Naive B cell (primary cell): ENCODE measurements around the gene PSRC1. TPM values are rescaled to one million over a fixed set of nuclear protein-coding genes. Genes with fewer than 3 reads are reported as not detected.
"Not testable (repeated sequence)": the region's sequence is repeated elsewhere in the genome, so short reads cannot be mapped to it uniquely, and the experiment has no call there.

ENCODE experiments used
- ATAC-seq, 2 donors: fragments of 150-1000 bp; cut with Tn5 transposase; 2 replicates each; pipeline ENCODE4 v1.10.0; 2021; ENCODE audit warnings: low read depth in 2 of 2, mild to moderate bottlenecking in 2 of 2, moderate library complexity in 2 of 2
- DNase-seq: peaks from one replicate; pipeline ENCODE4 v3.0.0; 2022
- H3K27ac Mint-ChIP-seq, 6 donors: one replicate each; pipeline ENCODE4 v1.8.0; 2020 to 2022; ENCODE audit warnings: mild to moderate bottlenecking in 6 of 6, mixed read lengths in 6 of 6, moderate library complexity in 5 of 6, inconsistent platforms in 2 of 6
- H3K27me3 Mint-ChIP-seq, 3 donors: one replicate each; pipeline ENCODE4 v1.8.0; 2021 to 2022; ENCODE audit warnings: mixed read lengths in 3 of 3, mild to moderate bottlenecking in 1 of 3
- H3K36me3 Mint-ChIP-seq, 2 donors: one replicate each; pipeline ENCODE4 v1.8.0; 2020 to 2022; ENCODE audit warnings: mixed read lengths in 2 of 2, inconsistent platforms in 1 of 2, mild to moderate bottlenecking in 1 of 2
- H3K4me1 Mint-ChIP-seq, 3 donors: one replicate each; pipeline ENCODE4 v1.8.0; 2020 to 2022; ENCODE audit warnings: mixed read lengths in 3 of 3, inconsistent platforms in 1 of 3, mild to moderate bottlenecking in 1 of 3, moderate library complexity in 1 of 3
- H3K4me3 Mint-ChIP-seq, 8 donors: one replicate each; pipeline ENCODE4 v1.8.0; 2020 to 2022; ENCODE audit warnings: mild to moderate bottlenecking in 8 of 8, mixed read lengths in 8 of 8, moderate library complexity in 8 of 8, inconsistent platforms in 2 of 8
- H3K9me3 Mint-ChIP-seq, 7 donors: one replicate each; pipeline ENCODE4 v1.8.0; 2020 to 2022; ENCODE audit warnings: mixed read lengths in 7 of 7, mild to moderate bottlenecking in 5 of 7, inconsistent platforms in 2 of 7, moderate library complexity in 1 of 7
- polyA plus RNA-seq, 6 donors: library from polyadenylated mRNA; unstranded; fragments of 300-500 nt; fragmentation: Illumina TruSeq; gene quantifications; one replicate each; pipeline ENCODE4 v1.2.3, GENCODE V29; 2021; ENCODE audit warnings: low read depth in 6 of 6

Gene PSRC1
- polyA plus RNA-seq, 6 donors from 2014 or later = 0.45 TPM; not detected in 5

DNA sequence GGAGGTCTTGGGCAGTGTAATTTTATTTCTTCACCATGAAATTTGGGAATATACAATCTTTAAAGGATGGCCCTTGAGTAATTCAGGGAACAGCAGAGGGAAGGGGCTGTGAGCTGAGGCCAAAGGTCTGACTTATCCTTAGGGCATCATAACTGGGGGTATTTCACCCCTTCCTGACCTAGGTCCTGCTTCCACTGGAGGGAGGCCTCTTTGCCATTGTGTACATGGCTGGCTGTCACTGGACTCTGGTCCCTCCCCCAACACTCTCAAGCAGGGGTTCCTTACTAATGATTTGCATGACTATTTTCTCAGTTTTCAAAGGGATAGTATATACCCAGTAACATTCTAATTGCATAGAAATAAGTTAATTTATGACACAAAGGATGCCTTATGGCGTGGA is 7.2 kb upstream of the PSRC1 start:
- Mint-ChIP-seq H3K27me3 (peaks cover 0 to 6% (median 0%) of the 10 kb centered on the region in 3 donors), H3K4me3 (no peak overlapping the region), H3K27ac (no peak overlapping the region), H3K36me3 (no peaks in the 10 kb centered on the region), H3K4me1 (peaks cover 18 to 31% (median 25%) of the 10 kb centered on the region in 3 donors), H3K9me3 (no peaks in the 10 kb centered on the region)
- DNase-seq = no peak
- ATAC-seq = no peak

DNA sequence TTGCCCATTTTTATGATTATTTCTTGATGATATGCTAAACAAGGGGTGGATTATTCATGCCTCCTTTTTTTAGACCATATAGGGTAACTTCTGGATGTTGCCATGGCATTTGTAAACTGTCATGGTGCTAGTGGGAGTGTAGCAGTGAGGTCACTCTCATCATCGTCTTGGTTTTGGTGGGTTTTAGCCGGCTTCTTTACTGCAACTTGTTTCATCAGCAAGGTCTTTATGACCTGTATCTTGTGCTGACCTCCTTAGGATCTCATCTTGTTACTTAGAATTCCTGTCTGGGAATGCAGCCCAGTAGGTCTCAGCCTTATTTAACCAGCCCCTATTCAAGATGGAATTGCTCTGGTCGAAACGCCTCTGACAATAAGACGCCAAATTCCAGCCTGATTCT is 3.8 kb upstream of the PSRC1 start:
- Mint-ChIP-seq H3K27ac (peak overlapping the region in 1 of 6 donors; percentile 75), H3K4me1 (peaks cover 9 to 22% (median 19%) of the 10 kb centered on the region in 3 donors), H3K27me3 (peaks cover 0 to 11% (median 7%) of the 10 kb centered on the region in 3 donors)
- ATAC-seq, DNase-seq, H3K9me3 Mint-ChIP-seq, H3K36me3 Mint-ChIP-seq, H3K4me3 Mint-ChIP-seq: not testable (repeated sequence)

- ATAC-seq = peak in 1 of 2 donors; percentile 1
- H3K4me1 Mint-ChIP-seq = peaks cover 5 to 18% (median 14%) of the 10 kb centered on the region in 3 donors
- H3K36me3 Mint-ChIP-seq = no peaks in the 10 kb centered on the region
- H3K9me3 Mint-ChIP-seq = no peaks in the 10 kb centered on the region
- peak overlapping the region in 1 of 6 donors; percentile 20 for H3K27ac Mint-ChIP-seq
- peak overlapping the region; percentile 85 to 99 (median 96) for H3K4me3 Mint-ChIP-seq
- peaks cover 3 to 11% (median 7%) of the 10 kb centered on the region in 3 donors for H3K27me3 Mint-ChIP-seq
- DNase-seq = no peak
Measured at GRCh38 chr1:109283748-109284600, 1.0 kb upstream of the PSRC1 start.

- Mint-ChIP-seq H3K4me3 (peak overlapping the region; percentile 85 to 99 (median 96)), H3K9me3 (no peaks in the 10 kb centered on the region), H3K36me3 (no peaks in the 10 kb centered on the region), H3K27me3 (peaks cover 3 to 7% (median 6%) of the 10 kb centered on the region in 3 donors), H3K27ac (peak overlapping the region in 1 of 6 donors; percentile 51), H3K4me1 (peaks cover 5 to 18% (median 15%) of the 10 kb centered on the region in 3 donors)
- ATAC-seq (no peak), DNase-seq (no peak)
Measured at GRCh38 chr1:109282497-109282951, 421 bp downstream of the PSRC1 start.

GRCh38 chr1:109281680-109282496 is 1.1 kb downstream of the PSRC1 start:
- H3K36me3 Mint-ChIP-seq = no peaks in the 10 kb centered on the region
- H3K4me3 Mint-ChIP-seq = peak overlapping the region; percentile 85 to 99 (median 95)
- DNase-seq (no peak), ATAC-seq (no peak)
- peaks cover 3 to 7% (median 6%) of the 10 kb centered on the region in 3 donors for H3K27me3 Mint-ChIP-seq
- H3K27ac Mint-ChIP-seq = no peak overlapping the region
- H3K4me1 Mint-ChIP-seq = peaks cover 5 to 23% (median 21%) of the 10 kb centered on the region in 3 donors
- H3K9me3 Mint-ChIP-seq = no peaks in the 10 kb centered on the region

- ATAC-seq = no peak
- Mint-ChIP-seq H3K27ac (no peak overlapping the region), H3K36me3 (no peaks in the 10 kb centered on the region), H3K9me3 (no peaks in the 10 kb centered on the region), H3K4me1 (peaks cover 5 to 23% (median 21%) of the 10 kb centered on the region in 3 donors), H3K27me3 (peaks cover 3 to 7% (median 6%) of the 10 kb centered on the region in 3 donors), H3K4me3 (no peak overlapping the region)
- no peak for DNase-seq
Measured at GRCh38 chr1:109280862-109281261, 2.1 kb downstream of the PSRC1 start.

- H3K36me3 Mint-ChIP-seq = no peaks in the 10 kb centered on the region
- no peak for ATAC-seq
- no peak overlapping the region for H3K27ac Mint-ChIP-seq
- H3K9me3 Mint-ChIP-seq = no peaks in the 10 kb centered on the region
- H3K27me3 Mint-ChIP-seq = peaks cover 3 to 14% (median 8%) of the 10 kb centered on the region in 3 donors
- H3K4me1 Mint-ChIP-seq = peaks cover 5 to 23% (median 21%) of the 10 kb centered on the region in 3 donors
- DNase-seq = no peak
- peak overlapping the region in 2 of 8 donors; percentile 52 to 76 for H3K4me3 Mint-ChIP-seq
Measured at GRCh38 chr1:109279615-109280278, 3.2 kb downstream of the PSRC1 start.

DNA sequence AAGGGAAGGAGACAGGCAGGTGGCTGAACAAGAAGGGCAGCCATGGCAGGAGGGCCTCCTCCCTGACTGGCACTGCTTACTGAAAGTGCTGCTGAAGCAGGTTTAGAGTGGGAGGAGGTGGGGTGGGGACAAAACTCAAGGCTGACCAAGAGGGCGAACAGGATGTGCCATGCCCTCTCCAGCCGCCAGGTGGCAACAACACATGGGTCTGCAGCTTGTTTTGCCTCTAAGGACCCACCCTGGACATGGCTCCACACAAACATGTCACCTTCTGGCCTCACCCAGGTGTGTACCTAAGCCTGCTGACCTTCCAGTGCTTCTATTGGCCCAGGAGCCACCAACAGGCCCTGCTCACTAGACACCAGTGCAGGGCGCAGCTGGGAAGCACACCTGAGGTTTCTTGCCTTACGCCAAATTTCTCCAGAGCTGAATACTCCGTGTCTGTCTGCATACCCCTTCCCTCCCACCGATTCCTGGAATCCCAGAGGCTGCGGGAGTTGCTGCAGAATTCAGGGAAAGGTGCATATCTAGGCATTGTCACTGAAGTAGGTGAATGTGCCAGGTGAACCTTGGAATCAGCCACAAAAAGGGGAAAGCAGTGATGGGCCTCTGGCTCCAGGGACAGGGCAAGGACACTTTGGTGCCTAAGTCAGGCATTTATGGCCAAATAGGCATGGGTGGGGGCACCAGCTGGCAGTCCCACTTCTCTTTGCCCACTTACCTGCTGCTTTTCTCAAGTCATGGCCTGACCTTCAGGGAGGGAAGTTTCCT is 5.3 kb downstream of the PSRC1 start:
- Mint-ChIP-seq H3K4me1 (peaks cover 7 to 10% (median 7%) of the 10 kb centered on the region in 3 donors), H3K36me3 (no peaks in the 10 kb centered on the region), H3K9me3 (no peaks in the 10 kb centered on the region), H3K27me3 (peaks cover 7 to 20% (median 13%) of the 10 kb centered on the region in 3 donors), H3K4me3 (no peak overlapping the region), H3K27ac (no peak overlapping the region)
- DNase-seq (peak; percentile 57), ATAC-seq (peak; percentile 63 to 75)

DNA sequence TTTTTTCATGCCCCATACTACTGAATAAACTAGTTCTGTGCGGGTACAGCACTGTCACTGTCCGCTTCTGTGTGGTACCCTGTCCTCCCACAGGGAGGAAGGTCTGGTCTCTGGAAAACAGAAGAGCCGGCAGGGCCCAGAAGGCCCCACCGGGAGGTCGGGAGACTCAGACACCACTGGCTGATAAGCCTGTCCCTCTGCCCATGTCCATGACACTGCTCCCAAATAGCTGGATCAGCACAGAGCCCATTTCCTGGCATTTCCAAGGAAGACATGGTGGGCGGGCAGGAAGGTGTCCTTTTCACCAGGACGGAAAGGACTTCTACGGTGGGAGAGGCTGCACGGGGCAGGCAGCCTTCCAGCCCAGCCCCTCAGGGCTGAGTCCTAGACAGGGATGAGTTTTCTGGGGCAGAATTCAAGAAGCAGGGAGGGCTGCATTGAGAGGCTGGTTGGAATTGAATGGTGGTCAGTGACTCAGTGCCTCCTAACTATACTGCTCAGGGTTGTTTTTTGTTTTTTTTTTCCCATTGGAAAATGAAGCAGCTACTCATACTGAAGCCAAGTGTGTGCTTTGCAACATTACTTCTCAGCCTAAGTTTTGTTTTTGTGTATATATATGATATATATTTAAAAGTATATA is 7.1 kb downstream of the PSRC1 start:
- Mint-ChIP-seq H3K4me3 (no peak overlapping the region), H3K27me3 (peaks cover 7 to 19% (median 16%) of the 10 kb centered on the region in 3 donors), H3K27ac (peak overlapping the region in 1 of 6 donors; percentile 44), H3K4me1 (peaks cover 5 to 7% (median 7%) of the 10 kb centered on the region in 3 donors), H3K36me3 (no peaks in the 10 kb centered on the region), H3K9me3 (no peaks in the 10 kb centered on the region)
- ATAC-seq (no peak), DNase-seq (no peak)

GRCh38 chr1:109274533-109275476 is 8.1 kb downstream of the PSRC1 start:
- Mint-ChIP-seq H3K4me1 (peaks cover 5 to 7% (median 7%) of the 10 kb centered on the region in 3 donors), H3K27ac (no peak overlapping the region), H3K4me3 (no peak overlapping the region), H3K9me3 (no peaks in the 10 kb centered on the region), H3K36me3 (no peaks in the 10 kb centered on the region), H3K27me3 (peaks cover 7 to 19% (median 16%) of the 10 kb centered on the region in 3 donors)
- ATAC-seq (no peak), DNase-seq (no peak)

GRCh38 chr1:109273570-109274288 is 9.2 kb downstream of the PSRC1 start:
- Mint-ChIP-seq H3K9me3 (no peaks in the 10 kb centered on the region), H3K36me3 (no peaks in the 10 kb centered on the region), H3K4me3 (no peak overlapping the region), H3K27me3 (peaks cover 4 to 19% (median 16%) of the 10 kb centered on the region in 3 donors), H3K27ac (no peak overlapping the region), H3K4me1 (peaks cover 5 to 7% (median 7%) of the 10 kb centered on the region in 3 donors)
- DNase-seq = no peak
- ATAC-seq = no peak
